ENCODE results near the gene AGK. TPM values are rescaled to one million over a fixed set of nuclear protein-coding genes. Genes with fewer than 3 reads are reported as not detected.

The AGK gene
- total RNA-seq, 4 donors from 2014 or later, result 15.3 to 42.7 (median 19.4) TPM

GRCh38 chr7:141668853-141669252 is 117.6 kb downstream of the AGK start:
- TF ChIP-seq POLR2A (IDR thresholded peaks at IDR 0.05) (no peak), CTCF (IDR thresholded peaks at IDR 0.05) (no peak), POLR2AphosphoS5 (IDR thresholded peaks at IDR 0.05) (no peak), EP300 (IDR thresholded peaks at IDR 0.05) (no peak)

GRCh38 chr7:141671705-141672496 is 120.7 kb downstream of the AGK start:
- Histone ChIP-seq H3K9me3 (no peaks in the 10 kb centered on the region), H3K4me1 (peaks cover 5% of the 10 kb centered on the region), H3K4me3 (no peak overlapping the region), H3K27me3 (no peaks in the 10 kb centered on the region), H3K36me3 (peaks cover 6% of the 10 kb centered on the region), H3K27ac (no peak overlapping the region)
- 94% methylated on average over 4 of the region's 7 CpGs for WGBS
- no peak for DNase-seq (ENCODE audit: low spot score in 2 of 2)
- TF ChIP-seq CTCF (IDR thresholded peaks at IDR 0.05) (no peak), POLR2A (IDR thresholded peaks at IDR 0.05) (no peak), POLR2AphosphoS5 (IDR thresholded peaks at IDR 0.05) (no peak), EP300 (IDR thresholded peaks at IDR 0.05) (no peak)

More at GRCh38 chr7:141668853-141669252, 117.6 kb downstream of the AGK start:
- Histone ChIP-seq H3K4me3 (no peak overlapping the region), H3K36me3 (peaks cover 28% of the 10 kb centered on the region), H3K27me3 (no peaks in the 10 kb centered on the region), H3K9me3 (no peaks in the 10 kb centered on the region), H3K27ac (no peak overlapping the region), H3K4me1 (peaks cover under 1% of the 10 kb centered on the region)
- DNase-seq (ENCODE audit: low spot score in 2 of 2), result no peak
- WGBS, result 90% methylated on average over 2 of the region's 2 CpGs

GRCh38 chr7:141673346-141673745 is 122.1 kb downstream of the AGK start:
- WGBS, result 93% methylated on average over 3 of the region's 3 CpGs
- no peak overlapping the region for H3K27ac ChIP-seq

GRCh38 chr7:141674171-141674671 is 123.0 kb downstream of the AGK start:
- Histone ChIP-seq H3K4me1 (peaks cover 5% of the 10 kb centered on the region), H3K36me3 (peaks cover 6% of the 10 kb centered on the region), H3K27ac (peak overlapping the region; percentile 59), H3K27me3 (no peaks in the 10 kb centered on the region), H3K4me3 (no peak overlapping the region), H3K9me3 (no peaks in the 10 kb centered on the region)
- WGBS, result 88% methylated on average over 5 of the region's 5 CpGs
- DNase-seq (ENCODE audit: low spot score in 2 of 2), result no peak
- TF ChIP-seq EP300 (IDR thresholded peaks at IDR 0.05) (no peak), POLR2AphosphoS5 (IDR thresholded peaks at IDR 0.05) (no peak), CTCF (IDR thresholded peaks at IDR 0.05) (no peak), POLR2A (IDR thresholded peaks at IDR 0.05) (no peak)

More at GRCh38 chr7:141673346-141673745, 122.1 kb downstream of the AGK start:
- Histone ChIP-seq H3K36me3 (peaks cover 6% of the 10 kb centered on the region), H3K4me3 (no peak overlapping the region), H3K9me3 (no peaks in the 10 kb centered on the region), H3K27me3 (no peaks in the 10 kb centered on the region), H3K4me1 (peaks cover 5% of the 10 kb centered on the region)
- TF ChIP-seq POLR2AphosphoS5 (IDR thresholded peaks at IDR 0.05) (no peak), CTCF (IDR thresholded peaks at IDR 0.05) (no peak), POLR2A (IDR thresholded peaks at IDR 0.05) (no peak), EP300 (IDR thresholded peaks at IDR 0.05) (no peak)
- no peak for DNase-seq (ENCODE audit: low spot score in 2 of 2)

- H3K9me3 ChIP-seq, result no peaks in the 10 kb centered on the region
- TF ChIP-seq CTCF (IDR thresholded peaks at IDR 0.05), result peak in 1 of 2 donors; percentile 26
- TF ChIP-seq EP300 (IDR thresholded peaks at IDR 0.05), result no peak
- TF ChIP-seq POLR2A (IDR thresholded peaks at IDR 0.05), result no peak
- peak overlapping the region; percentile 25 for H3K27ac ChIP-seq
- 73% methylated on average over 4 of the region's 4 CpGs for WGBS
- no peak overlapping the region for H3K4me3 ChIP-seq
- peaks cover 9% of the 10 kb centered on the region for H3K36me3 ChIP-seq
- DNase-seq (ENCODE audit: low spot score in 2 of 2), result no peak
- H3K27me3 ChIP-seq, result no peaks in the 10 kb centered on the region
- peaks cover 5% of the 10 kb centered on the region for H3K4me1 ChIP-seq
Observed at GRCh38 chr7:141674702-141675101, 123.5 kb downstream of the AGK start.
